WTC11 (cell line): ENCODE measurements around the gene RBM19.
"Not testable (repeated sequence)": the region's sequence is repeated elsewhere in the genome, so short reads cannot be mapped to it uniquely, and the experiment has no call there.

Source experiments
- ATF2 ChIP-seq: sonication (generic); formaldehyde crosslinking; IDR thresholded peaks from 2 replicates; pipeline ENCODE4 v1.8.1; 2022; ENCODE audit warnings: low read depth, missing genetic modification reagents, borderline replicate concordance
- ATF6 ChIP-seq: sonication (generic); formaldehyde crosslinking; IDR thresholded peaks from 2 replicates; pipeline ENCODE4 v1.8.1; 2023; ENCODE audit warnings: mild to moderate bottlenecking, missing genetic modification reagents
- CREB1 ChIP-seq: sonication (generic); formaldehyde crosslinking; IDR thresholded peaks from 2 replicates; pipeline ENCODE4 v1.8.0; 2023; ENCODE audit warnings: mild to moderate bottlenecking, missing genetic modification reagents
- CTCF ChIP-seq: fragments of 200-600 bp; IDR thresholded peaks from 2 replicates; pipeline ENCODE4 v1.8.0; 2022; ENCODE audit warnings: antibody characterized with exemption
- GABPB1 ChIP-seq: sonication (generic); formaldehyde crosslinking; IDR thresholded peaks from 2 replicates; pipeline ENCODE4 v1.8.1; 2023; ENCODE audit warnings: mild to moderate bottlenecking, missing genetic modification reagents
- IRF1 ChIP-seq: sonication (generic); formaldehyde crosslinking; IDR thresholded peaks from 2 replicates; pipeline ENCODE4 v1.8.0; 2023; ENCODE audit warnings: missing genetic modification reagents
- NFYB ChIP-seq: sonication (generic); formaldehyde crosslinking; conservative IDR thresholded peaks from 2 replicates; pipeline ENCODE4 v1.8.0; 2022; ENCODE audit warnings: low read depth, missing genetic modification reagents
- PREB ChIP-seq: sonication (generic); formaldehyde crosslinking; IDR thresholded peaks from 2 replicates; pipeline ENCODE4 v1.8.1; 2022; ENCODE audit warnings: mild to moderate bottlenecking, missing genetic modification reagents, moderate library complexity, borderline replicate concordance
- SP1 ChIP-seq: sonication (generic); formaldehyde crosslinking; conservative IDR thresholded peaks from 2 replicates; pipeline ENCODE4 v1.8.1; 2022; ENCODE audit warnings: missing genetic modification reagents
- USF2 ChIP-seq: sonication (generic); formaldehyde crosslinking; IDR thresholded peaks from 2 replicates; pipeline ENCODE4 v1.8.1; 2023; ENCODE audit warnings: mild to moderate bottlenecking, missing genetic modification reagents, moderate library complexity

- TF ChIP-seq CTCF; GABPB1; CREB1 (CRISPR knock-in tag); ATF6 (CRISPR knock-in tag); ATF2 (CRISPR knock-in tag); PREB (CRISPR knock-in tag); IRF1 (CRISPR knock-in tag); SP1; USF2 (CRISPR knock-in tag); NFYB: not testable (repeated sequence)
Measured at GRCh38 chr12:114000261-114000660, 34.1 kb upstream of the RBM19 start.
